ENCODE results near the gene MTSS2.
"Not testable (repeated sequence)": the region's sequence is repeated elsewhere in the genome, so short reads cannot be mapped to it uniquely, and the experiment has no call there.

Gene MTSS2

DNA sequence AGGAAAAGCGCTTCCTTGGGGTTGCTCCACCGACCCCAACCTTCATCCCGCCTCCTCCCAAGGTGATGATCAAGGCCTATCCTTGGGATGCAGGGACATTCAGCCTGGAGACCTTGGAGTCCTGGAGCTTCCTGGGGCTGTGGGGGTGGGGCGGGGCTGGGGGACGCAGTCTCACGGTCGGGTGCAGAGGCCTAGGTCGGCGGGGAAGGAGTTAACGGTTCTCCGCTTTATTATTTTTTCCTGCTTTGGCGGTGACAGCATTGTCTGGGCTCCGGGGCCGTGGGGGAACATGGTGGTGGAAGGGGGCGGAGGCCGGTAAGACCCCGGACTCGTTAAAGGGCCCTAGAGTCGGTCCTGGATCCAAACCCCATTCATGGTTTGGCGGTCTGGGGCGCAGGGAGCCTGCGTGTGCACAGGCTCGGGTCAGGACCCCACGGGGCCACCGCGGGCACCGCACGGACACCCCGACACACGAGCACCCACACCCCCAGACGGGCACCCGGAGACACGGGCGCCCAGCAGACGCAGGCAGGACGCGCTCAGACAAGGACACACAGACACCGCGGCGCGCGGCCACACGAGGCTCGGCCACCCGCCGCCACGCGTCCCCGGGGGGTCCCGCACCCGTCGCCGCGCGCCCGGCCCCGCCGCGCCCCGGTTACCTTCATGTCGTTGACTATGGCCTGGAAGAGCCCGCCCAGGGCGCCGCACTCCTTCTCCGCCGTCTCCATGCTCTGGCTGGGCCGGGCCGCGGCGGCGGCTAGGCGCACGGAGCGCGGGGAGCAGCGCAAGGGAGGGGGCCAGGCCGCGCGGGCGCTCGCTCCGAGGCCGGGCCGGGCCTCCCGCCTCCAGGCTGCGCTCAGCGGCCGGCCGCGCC, 554 bp downstream of the MTSS2 start:
- DNase-seq: no peak

GRCh38 chr16:70684146-70685060, 1.4 kb downstream of the MTSS2 start:
- DNase-seq: no peak

DNA sequence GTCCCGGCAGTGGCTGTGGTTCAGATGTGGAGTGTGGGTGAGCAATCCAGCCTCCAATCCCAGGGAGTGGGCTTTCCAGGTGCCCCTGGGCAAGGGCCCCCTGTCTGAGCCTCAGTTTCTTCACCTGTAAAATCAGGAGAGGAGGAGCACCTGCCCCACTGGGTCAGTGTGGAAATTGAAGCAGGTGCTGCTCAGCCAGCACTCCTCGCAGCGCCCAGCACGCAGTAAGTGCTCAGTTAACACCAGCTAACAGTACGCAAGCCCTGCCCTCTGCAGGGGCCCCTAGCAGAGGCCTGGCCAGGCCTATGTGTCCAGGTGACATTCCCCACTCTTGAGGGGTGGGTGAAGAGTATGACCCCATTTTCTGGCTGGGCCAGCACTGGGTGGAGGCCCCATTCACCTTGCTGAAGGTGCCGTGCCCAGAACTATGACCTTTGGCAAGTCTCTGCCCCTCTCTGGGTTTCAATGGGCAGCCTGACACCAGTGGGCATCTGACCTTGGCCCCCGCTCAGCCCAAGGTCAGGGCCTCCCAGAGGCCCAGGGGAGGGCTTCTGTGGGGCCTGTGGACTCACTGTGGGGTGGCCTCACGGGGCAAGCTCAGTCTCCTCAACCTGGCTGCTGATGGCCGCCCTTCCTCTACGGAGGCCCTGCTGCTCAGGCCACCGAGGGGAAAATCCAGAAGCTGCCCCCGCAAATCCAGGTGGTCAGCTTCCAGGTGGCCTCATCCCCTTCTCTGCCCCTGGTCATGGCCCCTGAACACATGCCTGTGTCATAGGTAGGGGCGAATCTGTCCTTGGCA, 2.5 kb downstream of the MTSS2 start:
- no peak for DNase-seq

GRCh38 chr16:70682239-70683145, 3.4 kb downstream of the MTSS2 start:
- DNase-seq: no peak

DNA sequence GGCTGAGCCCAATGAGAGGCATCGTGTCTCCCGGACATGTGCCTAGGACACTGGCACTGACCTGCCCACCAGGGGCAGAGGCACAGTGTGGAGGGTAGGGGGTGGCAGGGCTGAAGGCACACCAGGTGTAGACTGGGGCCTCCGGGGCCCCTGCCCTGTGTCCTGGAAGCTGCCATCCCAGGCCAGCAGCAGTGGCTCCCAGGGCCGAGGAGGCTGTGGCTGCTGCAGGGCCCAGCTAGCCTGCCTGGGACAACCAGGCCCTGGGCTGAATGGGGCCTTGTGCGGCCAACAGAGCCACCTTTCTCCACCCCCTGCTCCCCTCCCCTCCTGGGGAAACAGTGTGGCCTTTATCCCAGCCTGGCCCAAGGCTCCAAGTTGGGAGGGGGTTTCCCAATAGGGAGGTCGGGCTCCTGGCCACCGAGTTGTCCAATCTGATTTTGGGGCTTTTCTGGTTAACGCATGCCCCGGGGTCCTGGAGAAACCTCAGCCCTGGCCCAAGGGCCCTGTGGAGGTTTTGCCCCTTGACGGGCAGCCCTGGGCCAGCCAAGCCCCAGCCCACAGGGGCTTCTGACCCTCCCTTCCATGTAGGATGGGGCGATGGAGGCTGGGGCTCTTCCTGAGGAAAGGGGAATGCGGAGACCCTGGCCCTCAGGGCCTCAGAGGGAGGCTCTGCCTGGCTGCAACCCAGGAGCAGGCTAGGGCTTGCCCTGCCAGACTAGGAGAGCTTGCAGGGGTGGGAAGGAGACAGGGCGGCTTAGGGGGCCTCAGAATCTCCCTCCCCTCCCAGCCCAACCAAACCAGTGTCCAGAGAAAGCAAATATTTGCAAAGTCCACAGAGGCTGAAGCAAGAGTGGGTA, 4.2 kb downstream of the MTSS2 start:
- no peak for DNase-seq

DNA sequence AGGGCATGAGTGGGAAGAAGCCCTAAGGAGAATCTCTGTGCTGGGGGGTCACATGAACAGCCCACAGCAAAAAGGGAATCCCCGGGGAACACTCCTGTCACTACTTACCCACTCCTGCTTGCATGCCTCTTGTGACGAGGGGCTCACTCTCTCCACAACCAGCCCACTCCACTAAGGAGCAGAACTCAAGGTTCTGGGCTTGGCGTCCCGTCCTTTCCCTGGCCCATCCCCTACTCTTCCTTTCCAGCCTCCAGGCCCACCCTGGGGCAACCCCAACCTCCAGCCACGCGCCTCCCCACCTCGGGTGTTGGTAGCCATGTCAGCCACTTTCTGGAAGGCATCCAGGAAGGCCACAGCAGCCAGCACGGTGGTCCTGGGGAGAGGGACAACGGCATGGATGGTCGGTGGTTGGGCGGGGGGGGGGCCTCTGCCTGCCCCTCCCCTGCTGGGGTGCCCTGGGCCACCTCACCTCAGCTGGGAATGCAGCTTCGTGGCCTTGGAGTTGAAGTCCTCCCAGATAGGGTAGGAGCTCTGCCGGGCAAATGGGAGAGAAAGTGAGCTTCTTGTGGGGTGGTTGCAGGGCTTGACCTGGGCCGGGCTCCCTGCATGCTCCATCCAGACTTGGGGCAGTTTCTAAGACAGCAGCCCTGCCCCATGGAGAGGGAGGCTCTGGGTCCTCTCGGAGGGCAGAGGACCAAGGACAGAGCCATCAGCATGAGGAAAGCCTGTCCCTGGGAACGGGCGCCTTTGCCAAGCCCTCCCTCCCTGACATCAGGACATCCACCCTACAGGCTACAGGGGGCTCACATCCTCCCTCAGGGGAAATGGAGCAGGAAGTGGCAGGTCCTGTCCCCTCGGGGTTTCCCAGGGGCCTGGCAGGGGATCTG, 5.1 kb downstream of the MTSS2 start:
- no peak for DNase-seq

DNA sequence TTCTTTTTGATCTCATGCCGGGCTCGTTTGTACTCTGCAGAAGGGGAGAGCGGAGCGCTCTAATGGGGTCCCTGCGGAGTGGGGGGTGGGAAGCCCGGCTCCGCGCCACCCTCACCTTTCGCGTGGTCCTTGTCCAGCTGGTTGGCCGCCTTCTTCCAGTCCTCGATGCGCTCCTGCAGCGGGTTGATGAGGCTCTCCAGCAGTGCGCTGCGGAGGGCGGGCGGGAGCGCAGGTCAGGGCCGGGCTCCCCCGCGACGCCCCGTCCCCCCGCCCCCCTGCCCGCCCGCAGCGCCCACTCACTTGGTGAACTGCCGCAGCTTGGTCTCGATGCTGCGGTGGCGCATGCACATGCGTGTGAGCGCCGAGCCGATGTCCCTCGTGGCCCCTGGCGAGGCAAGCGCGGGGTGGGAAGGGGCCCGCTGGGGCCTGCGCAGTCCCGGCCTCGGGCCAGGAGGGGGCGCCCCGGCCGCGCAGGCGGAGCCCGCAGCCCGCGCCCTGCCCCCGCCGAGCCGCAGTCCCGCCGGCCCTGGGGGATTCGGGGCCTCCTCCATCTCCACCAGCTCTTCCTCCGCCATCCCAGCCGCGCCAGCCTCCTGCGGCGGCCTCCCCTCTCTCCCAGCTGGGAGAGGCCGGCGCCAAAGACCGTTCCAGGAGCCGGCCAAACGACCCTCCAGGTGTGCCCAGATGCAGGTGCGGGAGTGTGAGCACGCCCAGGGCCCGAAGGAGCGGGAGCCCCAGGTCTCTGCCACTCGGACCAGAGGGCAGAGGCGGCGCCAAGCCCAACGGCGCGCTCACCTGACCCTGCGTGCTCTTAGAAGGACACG, 6.0 kb downstream of the MTSS2 start:
- DNase-seq: no peak

DNA sequence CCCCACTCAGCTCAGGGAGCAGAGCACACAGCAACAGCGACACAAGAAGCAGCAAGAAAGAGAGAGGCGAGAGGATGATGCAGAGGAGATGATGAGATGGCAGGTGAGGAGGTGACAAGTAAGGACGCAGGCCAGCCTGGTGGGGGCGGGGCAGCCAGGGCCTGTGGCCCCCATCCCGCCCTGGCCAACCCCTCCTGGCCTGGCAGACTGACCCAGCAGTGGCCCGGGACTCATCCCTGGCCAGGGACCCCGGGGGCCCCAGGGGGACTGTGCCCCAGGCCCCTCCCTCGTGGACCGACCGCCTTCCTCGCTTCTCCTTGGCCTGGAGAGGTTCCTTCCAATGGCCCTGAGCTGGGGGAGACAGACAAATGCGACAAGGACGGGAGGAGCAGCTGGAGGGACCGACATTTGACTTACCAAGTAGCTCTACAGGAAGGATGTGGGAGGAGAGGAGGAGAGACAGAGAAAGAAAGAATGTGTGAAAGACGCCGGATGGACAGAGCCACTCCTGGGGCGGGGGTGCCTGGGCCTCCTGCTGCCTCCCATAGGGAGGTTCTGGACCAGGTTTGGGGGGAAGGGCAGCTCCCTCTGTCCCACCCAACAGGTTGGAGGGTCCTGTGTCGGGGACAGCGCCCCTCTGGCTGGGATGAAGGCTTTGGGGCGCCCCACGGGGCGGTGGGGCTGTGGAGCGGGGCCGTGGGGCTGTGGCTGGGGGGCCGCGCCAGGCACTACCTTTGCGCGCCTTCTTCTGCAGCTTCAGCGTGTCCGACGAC, 6.8 kb downstream of the MTSS2 start:
- no peak for DNase-seq

DNA sequence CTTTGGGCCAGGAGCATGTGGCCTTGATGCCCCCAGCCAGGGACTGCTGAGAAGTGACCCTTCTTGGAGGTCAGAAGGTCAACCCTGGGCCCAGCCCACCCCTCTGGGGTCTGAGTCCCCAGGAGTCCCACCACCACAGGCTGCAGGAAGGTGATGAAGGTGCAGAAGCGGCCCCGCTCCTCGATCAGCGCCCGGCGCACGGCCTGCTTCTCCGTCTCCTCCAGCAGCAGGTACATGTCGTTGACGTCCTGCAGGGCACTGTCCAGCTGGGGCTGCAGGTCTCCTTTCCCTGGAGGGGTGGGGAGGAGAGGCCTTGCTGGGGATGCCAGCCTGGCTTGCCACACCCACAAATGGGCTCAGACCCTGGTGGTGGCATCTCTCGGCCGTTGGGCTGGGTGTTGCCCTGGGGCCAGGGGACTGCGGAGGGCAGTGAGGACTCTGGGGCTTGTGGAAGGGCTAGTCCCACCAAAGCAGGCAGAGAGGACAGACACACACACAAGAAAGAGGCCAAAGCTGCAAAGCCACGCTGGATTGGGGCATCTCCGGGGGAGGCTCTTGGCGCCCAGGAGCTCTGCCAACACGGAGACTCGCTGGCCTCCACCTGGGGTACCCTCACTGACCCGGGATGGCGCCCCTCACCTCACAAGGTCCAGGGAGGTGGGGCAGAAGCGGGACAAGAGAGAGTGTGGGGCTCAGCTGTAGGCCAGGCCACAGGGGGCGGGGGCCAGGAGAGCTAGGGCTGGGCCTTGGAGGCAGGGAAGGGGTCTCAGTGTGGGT, 7.5 kb downstream of the MTSS2 start:
- no peak for DNase-seq

DNA sequence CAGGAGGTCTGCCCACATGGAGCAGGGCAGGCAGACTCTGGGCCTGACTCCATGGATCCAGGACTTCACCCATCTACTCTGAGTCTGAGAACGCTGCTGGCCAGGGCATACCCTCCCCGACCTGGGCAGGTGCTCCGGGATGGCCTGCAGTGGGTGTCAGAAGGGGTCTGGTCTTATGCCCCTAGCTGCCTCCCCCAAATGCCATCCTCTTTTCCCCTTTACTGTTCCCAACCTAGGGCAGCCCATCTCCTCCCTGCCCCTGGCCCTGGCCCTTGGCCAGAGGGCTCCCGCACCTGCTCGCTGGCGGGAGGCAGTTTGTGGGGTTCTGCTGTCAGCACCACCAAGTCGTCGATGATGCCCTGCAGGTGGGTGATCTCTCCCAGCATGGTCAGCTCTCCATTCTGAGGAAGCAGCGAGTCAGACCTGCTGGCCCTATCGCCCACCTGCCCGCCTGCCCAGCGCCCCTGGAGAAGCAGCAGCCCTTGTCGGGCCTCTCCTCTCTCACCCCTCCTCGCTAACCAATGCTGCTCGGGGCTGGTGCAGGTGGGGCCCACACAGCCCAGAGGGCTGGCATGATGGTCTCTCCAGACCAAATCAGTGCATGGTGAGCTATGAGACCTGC, 8.2 kb downstream of the MTSS2 start:
- no peak for DNase-seq

DNA sequence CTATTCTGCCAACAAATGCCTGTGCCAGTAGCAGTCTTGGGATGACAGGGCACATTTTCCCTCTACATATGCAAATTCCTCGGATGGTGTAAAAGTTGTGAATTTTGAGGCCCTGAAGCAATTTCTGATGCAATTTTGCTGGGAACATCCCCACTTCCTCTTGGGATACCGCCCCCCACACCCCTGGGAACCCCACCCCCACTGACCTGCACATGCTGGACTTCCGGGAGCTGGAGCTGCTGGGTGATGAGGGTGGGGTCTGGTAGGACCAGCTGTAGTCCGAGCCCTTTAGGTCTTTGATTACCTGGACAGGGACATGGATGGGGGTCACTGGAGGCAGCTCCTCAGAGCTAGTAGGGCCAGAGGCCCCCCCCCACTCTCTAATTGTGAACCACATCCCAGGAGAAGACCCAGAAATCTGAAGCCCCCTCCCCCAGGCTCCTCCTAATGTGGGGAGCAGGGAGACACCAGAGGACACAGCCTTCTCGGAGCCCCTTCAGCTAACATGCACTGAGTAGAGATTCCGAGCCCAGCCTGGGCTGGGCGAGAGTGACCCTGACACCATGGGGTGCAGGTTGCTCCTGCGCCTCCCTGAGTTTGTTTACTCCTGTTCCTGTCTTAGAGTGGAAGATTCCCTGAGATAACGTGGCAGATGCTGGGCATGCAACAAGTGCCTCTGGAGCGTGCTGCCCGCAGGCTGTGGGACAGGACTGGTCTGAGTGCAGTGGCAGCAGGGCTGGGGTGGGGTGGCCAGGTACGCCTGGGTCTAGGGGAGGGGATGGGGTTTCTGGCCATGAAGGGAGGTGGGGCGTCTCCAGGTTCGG, 9.0 kb downstream of the MTSS2 start:
- DNase-seq: no peak

DNA sequence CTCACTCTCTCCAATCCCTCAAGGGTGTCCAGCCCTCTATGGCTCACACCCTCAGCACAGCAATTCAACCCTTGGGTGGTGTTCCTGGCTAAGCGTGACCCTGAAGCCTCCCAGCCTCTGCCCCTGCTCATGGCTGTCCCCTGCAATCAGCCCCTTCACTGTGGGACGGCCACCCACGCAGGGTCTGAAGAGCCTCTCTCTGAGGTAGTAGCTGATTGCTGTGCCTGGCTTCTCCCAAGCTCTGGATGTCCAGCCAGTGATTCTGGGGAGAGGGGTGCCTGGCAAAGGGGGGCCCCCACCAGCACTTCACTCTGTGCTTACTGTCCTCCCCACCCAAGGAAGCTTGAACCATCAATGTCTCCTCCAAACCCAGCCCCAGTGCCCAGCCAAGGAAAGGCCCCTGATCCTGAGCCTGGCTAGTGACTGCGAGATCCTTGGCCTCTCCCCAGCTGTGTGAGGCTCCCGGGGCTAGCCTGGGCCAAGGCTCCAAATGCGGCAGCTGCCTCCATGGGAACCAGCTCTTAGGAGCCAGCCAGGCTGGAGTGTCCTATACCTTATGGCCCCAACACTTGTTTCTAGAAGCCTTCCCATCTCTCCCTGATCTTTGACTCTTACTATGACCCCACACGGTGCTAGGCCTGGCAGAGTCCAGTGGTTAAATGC, 9.9 kb downstream of the MTSS2 start:
- no peak for DNase-seq

GRCh38 chr16:70674221-70675014, 11.4 kb downstream of the MTSS2 start:
- DNase-seq: no peak

DNA sequence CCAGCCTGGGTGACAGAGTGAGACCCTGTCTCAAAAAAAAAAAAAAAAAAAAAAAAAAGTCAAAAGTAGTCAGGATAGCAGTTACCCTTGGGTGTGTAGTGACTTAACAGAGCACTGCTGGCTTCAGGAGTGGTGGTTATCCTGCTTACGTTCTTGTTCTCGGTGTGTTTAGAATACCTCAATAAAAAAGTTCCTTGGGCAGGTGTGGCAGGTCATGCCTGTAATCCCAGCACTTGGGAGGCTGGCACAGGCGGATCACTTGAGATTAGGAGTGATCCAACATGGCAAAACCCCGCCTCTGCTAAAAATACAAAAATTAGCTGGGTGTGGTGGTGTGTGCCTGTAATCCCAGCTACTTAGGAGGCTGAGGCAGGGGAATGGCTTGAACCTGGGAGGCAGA, 14.9 kb downstream of the MTSS2 start:
- DNase-seq: not testable (repeated sequence)

All from activated CD8-positive, alpha-beta memory T cell treated with anti-CD3 and anti-CD28 coated beads, Interleukin-2, amount 50 U/mL, for 4 hours (primary cell).